GM18907 (cell line): Measurements from ENCODE around the gene NSG1.

Experiments used
- ATAC-seq: cut with Tn5 transposase; IDR thresholded peaks from one replicate; pipeline ENCODE4 v1.9.1; 2021; ENCODE audit warnings: mild to moderate bottlenecking, moderate library complexity; ENCODE audit not compliant: unreplicated experiment

Gene NSG1

DNA sequence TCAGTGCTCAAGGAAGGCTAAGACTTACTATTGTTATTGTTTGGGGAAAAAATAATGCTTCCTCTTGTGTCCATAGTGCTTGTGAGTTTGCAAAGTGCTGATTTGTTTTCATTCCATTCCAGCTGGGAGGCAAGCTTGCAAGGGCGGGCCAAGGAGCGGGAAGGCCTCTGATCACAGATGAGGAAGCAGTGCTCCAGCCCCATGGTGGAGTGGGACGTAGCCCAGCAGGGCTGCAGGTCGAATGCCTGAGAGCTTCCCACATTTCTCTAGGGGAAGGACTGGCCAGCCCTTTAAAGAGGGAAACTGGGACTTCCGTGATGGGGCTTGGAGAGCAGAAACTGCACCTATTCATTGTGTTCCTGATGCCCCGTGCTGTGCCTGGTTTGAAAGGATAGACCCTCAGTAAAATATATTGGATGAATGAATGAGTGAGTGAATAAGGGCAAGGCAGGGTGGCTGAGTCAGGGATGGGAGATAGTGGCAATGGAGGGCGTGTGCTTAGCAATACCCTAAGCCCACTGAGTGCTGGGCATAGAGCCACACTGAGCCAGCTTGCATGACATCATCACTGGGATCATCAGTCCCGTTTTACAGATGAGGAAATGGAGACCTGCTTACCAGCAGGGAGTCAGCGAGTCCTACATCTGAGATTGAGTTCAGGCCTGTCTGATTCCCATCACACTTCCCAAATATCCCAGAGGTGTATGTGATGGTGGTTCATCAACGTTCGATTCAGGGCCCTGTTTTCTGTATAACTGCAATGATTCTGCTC lies 17.9 kb upstream of the NSG1 start:
- no peak for ATAC-seq

DNA sequence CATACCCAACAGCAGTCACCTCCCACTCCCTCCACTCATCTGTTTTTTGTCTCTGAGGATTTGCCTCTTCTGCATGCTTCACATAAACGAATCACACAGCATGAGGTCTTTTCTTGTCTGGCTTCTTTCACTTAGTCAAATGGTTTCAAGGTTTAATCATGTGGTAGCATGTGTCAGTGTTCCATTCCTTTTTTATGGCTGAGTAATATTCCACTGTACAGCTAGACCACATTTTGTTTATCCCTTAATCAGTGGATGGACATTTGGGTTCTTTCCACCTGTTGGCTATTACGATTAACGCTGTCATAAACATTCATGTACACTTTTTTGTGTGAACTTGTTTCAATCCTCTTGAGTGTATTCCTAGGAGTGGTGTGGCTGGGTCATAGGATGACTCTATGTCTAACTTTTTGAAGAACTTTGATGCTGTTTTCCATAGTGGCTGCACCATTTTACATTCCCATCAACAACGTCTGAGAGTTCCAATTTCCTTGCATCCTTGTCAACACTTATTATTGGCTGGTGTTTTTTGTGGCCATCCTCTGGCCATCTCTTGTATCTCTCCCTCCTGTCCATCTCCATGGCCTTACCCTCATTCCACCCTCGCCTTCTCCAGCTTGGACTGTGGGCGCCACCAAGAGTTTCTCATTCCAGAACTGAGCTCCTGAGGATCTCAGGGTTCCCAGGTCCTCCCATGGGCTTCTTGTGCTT lies 12.4 kb upstream of the NSG1 start:
- ATAC-seq: no peak

DNA sequence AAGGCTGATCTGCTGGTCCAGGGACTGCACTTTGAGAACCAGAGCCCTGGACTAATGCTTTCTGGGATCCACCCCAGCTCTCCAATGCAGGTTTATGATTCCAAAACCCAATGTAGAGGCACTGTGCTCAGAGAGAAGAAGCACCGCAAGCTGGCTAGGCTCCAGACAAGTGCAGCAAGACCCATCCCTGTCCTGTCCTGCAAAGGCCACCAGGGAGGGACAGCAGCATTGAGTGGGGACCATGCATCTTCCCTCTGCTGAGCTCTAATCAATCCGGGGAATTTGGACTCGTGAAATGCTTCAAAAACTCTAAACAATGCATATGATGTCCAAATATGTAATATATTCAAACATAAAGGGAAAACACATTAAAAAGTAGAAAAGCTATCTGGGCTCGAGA lies 10.8 kb upstream of the NSG1 start:
- no peak for ATAC-seq

DNA sequence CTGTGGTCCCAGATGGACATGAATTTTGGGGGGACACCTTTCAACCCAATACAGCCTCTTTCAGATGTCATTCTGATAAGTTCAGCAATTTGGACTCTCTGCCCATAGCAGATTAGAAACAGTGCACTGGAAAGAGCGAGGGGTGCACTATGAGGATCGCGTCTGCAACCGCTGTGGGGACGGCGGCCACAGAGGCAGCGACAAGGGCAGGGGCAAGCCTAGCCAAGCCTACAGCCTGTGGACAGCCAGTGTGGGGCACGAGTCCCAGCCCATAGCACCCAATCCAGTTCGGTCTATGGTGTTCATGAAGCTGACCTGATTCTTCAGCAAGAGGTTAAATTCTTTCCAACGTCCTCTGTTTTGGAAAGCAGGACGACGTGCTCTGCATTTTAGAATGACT lies 9.7 kb upstream of the NSG1 start:
- ATAC-seq: no peak

DNA sequence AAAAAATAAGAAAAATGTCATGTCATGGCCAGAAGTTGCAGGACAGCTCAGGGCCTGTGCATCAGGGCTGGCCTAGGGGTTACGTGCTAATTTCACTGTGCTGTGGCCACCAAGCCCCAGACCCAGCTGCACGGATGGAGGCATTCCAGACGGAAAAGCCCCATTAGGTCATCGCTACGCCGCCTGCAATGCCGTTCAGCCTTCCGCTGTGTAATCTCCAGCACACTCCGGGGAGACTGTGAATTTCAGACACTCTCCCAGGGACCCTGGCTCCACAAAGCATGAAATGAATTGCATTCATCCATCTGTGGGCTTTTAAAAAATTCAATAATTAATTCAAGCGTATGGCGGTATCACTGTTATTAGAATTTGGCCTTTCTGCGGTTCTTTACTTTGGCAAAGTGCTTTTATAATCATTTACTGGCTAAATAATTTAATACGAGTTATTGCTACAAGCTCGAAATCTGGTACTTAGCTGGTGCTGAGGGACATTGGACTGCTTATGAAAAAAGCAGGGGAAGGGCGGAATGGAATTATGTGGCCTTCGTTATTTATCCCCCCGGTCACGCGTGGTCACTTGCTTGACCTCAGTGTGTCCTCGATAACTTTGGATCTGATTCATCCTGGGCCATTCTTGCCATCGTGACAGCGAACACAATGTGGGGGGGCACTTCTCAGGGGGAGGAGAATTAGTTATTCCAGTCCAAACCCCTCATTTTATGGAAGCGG lies 9.0 kb upstream of the NSG1 start:
- no peak for ATAC-seq

DNA sequence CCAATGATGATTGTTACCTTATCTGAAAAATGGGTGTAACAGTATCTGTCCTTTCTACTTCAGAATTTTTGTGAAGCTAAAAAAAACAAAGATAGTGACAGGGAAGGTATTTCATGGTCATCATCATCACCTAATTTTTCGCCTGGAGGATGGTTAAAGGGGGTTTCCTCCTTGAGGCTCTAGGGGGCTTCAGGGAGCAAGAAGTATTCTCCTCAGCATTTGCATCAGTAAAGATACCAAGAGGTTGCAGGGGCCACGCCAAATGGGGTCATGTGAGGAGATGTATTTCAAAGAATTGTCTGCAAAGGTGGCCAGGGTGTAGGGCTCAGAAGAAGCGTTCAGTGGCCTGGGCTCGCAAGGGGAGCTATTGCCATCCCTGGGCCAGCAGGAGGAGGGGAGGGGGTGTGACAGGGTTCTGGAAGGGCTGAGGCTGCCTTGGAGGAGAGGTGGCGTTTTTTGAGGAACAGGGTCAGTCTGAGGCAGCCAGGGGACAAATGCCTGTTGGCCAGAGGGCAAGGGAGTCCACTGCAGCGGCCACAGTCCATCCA lies 7.3 kb upstream of the NSG1 start:
- ATAC-seq: no peak

DNA sequence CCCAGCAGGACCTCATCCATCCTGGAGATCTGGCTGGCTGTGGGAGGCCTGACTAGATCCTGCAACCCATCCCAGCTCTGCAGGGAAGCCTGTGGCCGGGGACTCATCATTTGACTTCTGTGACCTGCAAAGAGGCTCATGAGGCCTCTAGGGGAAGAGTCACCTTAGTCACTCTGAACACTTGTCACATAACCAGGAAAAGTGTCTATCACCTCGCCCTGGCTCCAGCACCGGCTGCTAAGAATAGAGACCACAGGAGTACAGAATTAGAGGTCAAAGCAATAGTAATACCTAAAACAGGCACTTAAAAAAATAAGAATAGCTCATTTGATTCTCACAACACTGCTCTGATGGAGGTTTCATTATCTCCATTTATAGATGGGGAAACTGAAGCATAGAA lies 3.8 kb upstream of the NSG1 start:
- no peak for ATAC-seq

DNA sequence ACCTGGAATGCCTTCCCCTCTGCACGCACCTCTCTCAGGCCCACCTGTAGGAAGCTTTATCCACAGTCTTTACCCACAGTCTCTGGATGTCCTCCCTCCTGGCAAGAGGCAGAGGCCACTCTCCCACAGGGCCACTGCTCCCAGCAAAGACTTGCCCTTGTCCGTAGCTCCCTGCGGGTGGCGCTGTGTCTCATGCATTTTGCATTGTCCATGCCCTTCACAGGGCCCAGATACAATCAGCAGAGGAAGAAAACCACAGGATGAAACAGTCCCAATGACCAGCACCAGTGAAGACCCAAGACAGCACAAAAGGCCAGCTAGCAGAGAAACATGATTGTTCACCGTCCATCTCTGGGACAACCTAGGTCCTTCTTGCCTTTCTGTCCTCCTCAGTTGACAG lies 2.1 kb upstream of the NSG1 start:
- ATAC-seq: no peak

DNA sequence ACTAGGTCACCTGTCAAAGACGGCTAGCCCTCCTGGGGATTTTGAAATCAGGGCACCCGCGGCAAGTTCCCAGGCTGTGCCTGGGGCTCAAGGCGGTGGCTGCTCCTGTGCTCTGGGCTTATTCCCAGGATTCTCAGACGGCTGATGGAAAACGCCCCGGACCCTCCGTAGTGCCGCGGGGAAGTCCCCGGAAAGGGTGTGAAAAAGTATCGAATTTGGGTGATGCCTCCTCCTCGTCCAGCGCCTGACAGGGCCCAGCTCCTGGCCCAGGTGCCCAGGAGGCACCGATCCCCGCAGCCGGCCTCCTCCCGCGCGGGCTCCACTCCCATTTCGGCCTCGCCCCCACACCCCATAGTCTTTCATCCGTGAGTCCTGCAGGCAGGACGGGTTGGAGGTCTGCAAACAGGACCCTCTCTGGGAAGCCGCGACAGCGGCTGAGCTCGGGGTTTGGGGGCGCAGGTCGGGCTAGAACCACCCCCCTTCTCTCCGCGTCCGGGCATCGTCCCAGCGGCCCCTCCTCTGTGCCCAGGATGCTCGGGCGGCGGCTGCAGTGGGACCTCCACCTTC lies 1.1 kb upstream of the NSG1 start:
- ATAC-seq: no peak

DNA sequence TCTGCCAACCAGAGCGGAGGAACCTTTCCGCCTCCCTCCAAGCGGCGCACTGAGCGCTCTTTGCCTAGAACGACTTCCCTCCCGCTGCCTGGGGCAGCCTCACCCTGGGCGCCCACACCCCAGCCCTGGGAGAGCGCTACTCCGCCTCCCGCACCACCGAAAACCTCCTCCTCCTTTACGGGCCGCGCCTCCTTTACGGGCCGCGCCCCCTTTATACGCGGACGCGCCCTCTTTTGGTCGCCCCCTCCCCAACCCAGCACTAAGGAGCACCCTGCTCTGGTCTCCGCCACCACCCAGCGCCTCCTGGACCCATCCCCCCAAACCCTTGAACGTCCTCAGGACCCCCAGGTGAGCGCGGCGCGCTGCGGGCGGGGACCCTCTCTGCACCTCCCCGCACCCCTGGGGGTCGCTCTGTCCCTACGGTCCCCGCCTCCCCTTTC lies 586 bp upstream of the NSG1 start:
- no peak for ATAC-seq

DNA sequence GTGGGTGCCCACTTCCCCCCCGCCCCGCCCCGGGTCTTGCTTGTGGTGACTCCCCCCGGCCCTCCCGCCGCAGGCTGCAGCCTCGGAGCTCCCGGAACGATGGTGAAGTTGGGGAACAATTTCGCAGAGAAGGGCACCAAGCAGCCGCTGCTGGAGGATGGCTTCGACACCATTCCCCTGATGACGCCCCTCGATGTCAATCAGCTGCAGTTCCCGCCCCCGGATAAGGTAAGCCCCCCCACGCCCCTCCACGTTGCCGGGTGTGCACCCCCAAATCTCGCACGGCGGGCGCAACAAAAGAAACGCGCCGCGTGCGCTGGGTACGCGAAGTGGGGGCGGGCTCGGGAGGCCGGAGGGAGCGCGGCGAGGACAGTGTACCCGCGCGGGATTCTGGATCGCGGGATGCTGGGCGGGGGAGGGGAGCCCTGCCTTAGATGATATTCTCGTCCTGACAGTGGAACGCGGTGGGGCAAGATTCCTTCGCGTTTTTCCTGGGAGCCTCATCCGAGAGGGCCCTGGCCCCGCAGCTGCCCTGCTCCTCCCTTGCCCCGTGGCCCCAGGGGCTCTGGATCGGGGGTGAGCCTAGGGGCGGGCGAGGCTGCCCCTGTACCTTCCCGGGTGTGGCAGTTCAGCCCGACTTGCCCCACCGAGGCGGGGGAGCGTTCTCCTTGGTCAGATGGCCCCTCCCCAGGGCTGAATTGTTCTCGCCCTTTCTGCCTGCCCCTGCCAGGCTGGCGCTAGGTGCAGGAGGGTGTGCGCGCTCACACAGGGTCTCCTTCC lies 819 bp downstream of the NSG1 start:
- no peak for ATAC-seq

DNA sequence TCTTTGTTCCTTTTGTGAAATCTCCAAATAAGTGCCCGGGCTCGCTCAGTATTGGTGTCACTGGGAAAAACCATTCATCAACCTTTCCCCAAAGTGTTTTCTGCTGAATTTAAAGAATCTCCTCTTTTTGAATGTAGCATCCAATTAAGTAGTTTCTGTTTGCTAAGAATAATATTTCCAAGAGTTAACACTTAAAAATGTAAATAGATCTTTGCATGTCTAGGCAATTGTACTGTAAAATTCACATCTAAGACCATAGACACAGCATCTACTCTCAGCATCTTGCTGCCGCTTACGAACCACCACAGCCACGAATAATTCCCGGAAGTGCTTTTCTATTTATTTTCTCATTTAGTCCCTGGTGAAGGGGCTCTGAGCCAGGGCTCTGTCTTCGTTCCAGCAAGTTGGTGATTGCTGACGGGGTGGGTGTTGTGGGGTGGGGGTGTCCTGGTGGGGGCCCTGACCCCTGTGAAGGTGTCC lies 1.4 kb downstream of the NSG1 start:
- ATAC-seq: no peak

DNA sequence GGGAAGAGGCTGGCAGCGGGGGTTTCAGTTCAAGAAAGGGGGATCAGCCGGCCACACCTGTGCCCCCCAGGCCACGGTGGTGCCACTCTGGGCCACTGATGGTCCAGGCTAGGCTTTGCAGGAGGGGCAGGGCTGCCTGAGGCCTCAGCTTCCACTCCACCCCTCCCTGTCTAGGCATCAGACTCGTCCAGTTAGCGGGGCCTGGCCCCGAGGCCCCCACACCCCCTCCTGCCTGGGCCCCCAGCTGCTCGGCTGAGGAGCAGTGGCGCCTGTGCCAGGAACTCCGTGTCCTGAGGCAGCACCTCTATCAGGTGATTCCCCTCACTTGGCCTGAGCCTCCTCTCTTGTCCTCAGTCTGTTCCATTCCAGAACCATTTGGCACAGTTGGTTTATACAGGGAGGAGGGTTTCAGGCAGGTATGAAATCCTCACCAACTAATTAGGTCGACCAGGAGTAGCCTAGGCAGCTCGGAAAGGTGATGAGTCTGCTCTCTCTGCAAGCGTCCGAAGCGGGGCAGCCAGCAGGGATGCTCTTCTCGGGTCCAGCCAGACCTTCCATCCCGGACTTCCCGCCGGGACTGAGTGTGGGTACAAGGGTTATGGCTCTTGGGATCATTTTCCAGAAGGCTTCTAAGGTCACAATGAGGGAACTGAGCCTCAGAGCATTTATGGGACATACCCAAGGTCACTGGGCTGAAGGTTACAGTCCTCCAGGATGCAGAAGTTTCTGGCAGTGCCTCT lies 2.1 kb downstream of the NSG1 start:
- no peak for ATAC-seq

DNA sequence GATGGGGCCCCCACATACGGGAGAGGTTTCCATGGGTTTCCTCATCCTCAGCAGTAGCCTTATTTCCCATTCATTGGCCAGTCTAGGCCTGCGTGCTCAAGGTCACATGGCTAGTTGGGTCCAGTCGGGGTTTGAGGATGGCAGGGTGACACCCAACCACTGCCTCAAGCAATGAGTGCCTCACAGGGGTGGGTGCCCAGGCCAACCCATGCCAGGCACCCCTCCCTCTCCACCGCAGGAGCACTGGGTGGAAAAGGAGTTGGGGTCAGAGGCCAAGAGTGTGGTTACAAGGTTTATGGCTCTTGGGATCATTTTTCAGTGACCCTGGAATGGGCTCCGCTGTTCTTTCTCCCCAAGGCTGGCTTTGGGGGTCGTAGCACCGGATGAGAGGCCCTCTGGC lies 3.1 kb downstream of the NSG1 start:
- no peak for ATAC-seq

DNA sequence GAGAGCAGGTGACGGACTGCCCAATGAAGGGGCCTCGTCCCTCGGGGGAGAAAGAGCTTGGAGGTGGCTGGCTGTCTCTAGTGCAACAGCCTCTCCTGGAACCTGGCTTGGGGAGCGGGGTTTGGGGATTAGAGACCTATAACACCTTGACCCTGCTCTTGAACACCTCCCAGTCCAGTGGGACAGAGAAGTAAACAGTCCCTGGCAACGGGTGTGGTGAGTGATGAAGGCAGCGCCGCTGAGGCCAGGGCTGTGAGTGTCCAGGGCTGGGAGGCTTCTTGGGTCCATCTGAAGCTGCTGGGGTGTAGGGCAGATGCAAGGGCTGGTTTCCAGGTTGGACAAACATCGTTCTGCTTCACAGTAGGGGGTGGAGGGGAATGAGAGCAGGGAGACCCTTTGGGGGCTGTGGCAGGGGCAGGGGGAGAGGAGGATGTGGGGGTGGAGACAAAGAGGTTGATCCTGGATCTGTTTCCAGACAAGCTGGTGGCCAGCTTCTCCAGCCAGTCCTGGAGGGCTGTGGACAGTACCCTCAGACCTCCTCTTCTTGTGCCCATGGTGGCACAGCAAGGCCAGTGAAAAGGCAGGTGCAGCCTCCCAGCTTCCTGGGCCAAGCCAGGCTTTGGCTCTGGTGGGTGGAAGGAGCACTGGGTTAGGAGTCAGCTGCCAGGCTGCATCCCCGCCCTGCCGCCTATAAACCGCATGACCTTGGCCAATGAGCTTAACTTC lies 3.8 kb downstream of the NSG1 start:
- no peak for ATAC-seq

DNA sequence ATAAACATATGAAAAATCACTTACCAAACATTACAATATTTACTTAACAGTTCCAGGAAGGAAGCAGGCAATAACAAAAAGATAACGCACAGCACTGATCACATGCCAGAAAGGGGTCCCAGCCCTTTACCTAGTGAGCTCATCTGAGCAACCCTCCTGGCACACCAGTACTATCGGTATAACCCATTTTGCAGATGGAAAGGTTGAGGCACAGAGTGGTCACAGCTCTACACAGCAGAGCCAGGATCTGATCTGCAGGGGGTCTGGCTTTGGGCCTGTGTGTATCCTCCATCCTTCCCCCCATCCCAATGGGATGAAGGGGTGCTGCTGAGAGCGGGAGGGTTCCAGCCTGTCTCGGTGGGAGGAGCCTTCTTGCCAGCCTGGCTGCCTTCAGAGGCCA lies 5.0 kb downstream of the NSG1 start:
- no peak for ATAC-seq

DNA sequence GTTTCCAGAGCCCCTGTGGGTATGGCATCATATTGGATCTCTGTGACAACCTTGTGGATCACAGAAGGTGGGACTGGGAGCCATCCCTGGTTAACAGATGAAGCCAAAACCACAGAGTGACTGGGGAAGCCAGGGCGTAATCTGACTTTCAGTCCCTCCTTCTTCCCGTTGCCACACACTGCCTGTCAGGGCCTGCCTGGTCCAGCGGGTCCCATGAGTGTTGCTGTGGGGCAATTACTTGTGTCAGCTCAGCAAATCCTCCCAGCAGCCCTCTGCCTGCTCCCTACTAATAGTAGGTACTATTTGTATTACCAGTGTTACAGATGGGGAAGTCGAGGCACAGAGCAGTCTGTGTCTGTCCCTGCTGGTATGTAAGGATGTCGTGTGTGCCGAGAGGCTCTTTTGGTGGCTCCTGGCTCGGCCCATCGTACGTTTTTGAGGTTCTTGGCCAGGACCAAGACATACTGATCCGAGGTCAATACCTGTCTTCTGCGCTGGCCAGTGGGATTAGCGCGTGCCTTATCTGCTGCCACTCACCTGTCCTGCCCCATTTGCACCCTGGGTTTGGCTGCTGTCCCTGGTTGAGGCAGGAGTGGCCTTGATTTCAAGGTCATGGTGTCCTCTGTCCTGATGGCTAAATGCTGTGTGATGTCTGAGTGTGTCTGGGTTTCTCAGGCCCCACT lies 5.7 kb downstream of the NSG1 start:
- no peak for ATAC-seq

DNA sequence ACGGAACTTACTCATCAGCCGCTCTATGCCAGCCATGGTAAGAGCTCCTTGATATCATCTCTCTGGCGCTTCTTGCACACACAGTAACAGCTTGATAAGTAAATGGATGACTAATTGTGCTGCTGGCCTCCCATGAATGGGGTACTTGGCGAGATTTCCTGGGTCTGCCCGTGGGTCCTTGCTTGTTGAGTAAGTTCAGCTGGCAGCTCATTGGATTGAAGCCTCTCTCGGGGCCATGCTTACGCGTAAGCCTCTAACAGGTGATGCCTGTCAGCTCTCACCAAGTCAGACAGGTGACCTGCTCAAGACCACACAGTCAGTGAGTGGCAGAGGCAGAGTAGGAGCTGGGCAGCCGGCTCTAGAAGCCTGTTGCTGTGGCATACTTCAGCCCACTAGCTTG lies 7.7 kb downstream of the NSG1 start:
- ATAC-seq: no peak

DNA sequence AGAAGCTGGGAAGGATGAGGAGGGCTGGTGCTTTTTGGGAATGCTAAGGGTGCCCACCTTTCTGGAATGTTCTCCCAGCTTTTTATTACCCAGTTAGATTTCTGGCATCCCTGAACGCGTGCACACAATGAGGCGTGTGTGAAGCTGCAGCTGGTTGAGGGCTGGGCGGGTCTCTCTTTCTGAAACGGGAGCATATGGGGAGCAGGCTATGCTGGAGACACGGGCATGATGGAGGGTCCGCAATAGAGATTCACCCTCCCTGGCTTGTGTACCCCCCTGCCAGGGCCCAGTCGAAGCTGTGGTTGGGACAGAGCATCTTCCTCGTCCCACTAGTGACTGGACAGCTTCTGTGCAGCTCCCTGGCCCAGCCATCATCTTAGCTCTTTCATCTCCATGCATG lies 8.5 kb downstream of the NSG1 start:
- no peak for ATAC-seq
